Esophagus squamous epithelium (tissue), 5 donors: ENCODE data around the gene REEP6. TPM values are rescaled to one million over a fixed set of nuclear protein-coding genes. Genes with fewer than 3 reads are reported as not detected.

Experiments
- DNase-seq: peaks from one replicate; lab custom pipeline; 2025; lab: John Stamatoyannopoulos, UW
- H3K27ac ChIP-seq, 4 donors: fragments of 200-600 bp; sonication (generic); one replicate each; pipeline ENCODE4 v1.5.1; 2016 to 2019; ENCODE audit warnings: mild to moderate bottlenecking in 1 of 4
- H3K27me3 ChIP-seq, 4 donors: fragments of 200-600 bp; sonication (generic); 1 replicate in 3 of 4; 2 replicates in 1 of 4; pipeline versions ENCODE4 v1.5.1 to v1.6.0; 2017 to 2021; ENCODE audit warnings: antibody characterized with exemption in 1 of 4
- H3K36me3 ChIP-seq, 3 donors: fragments of 200-600 bp; sonication (generic); one replicate each; pipeline ENCODE4 v1.5.1; 2016 to 2019
- H3K4me1 ChIP-seq, 3 donors: fragments of 200-600 bp; sonication (generic); one replicate each; pipeline ENCODE4 v1.5.1; 2017 to 2019
- H3K4me3 ChIP-seq, 4 donors: fragments of 200-600 bp; sonication (generic); 1 replicate in 3 of 4; 2 replicates in 1 of 4; pipeline ENCODE4 v1.5.1; 2016 to 2019; ENCODE audit warnings: mild to moderate bottlenecking in 2 of 4, moderate library complexity in 1 of 4
- H3K9me3 ChIP-seq, 3 donors: fragments of 200-600 bp; sonication (generic); one replicate each; pipeline ENCODE4 v1.5.1; 2016 to 2019
- CTCF ChIP-seq, 6 experiments: fragments of 450-650 bp in 4 of 6; fragments of 200-600 bp in 2 of 6; sonication (generic) in 2 of 6; IDR thresholded peaks; one replicate each; pipeline ENCODE4 v1.5.1; 2016 to 2019; ENCODE audit warnings: antibody characterized with exemption in 6 of 6, mild to moderate bottlenecking in 4 of 6, moderate library complexity in 4 of 6
- POLR2A ChIP-seq, 4 donors: fragments of 450-650 bp; IDR thresholded peaks; one replicate each; pipeline ENCODE4 v1.6.1; 2017; ENCODE audit warnings: antibody characterized with exemption in 4 of 4, mild to moderate bottlenecking in 4 of 4, moderate library complexity in 3 of 4
- WGBS, 2 donors: methylation state at CpG; one replicate each; pipeline ENCODE4 v1.1.5; 2018; 5-methylcytosine and 5-hydroxymethylcytosine counted together
- intact Hi-C: fragments of 100-400 bp; cut with DNase I; formaldehyde crosslinking; loops from one replicate; pipeline ENCODE4 v1.15.0; 2022
- total RNA-seq, 4 donors: library from RNA; depleted of rRNA; stranded (reverse); fragments of >200 nt; gene quantifications; one replicate each; pipeline ENCODE4 v1.1.0, GENCODE V29; 2016
- donor health status: DM: yes; HTN: yes; CAD: no.

Gene REEP6
- total RNA-seq, 4 donors from 2014 or later = 5.7 to 13.8 (median 9.4) TPM

DNA sequence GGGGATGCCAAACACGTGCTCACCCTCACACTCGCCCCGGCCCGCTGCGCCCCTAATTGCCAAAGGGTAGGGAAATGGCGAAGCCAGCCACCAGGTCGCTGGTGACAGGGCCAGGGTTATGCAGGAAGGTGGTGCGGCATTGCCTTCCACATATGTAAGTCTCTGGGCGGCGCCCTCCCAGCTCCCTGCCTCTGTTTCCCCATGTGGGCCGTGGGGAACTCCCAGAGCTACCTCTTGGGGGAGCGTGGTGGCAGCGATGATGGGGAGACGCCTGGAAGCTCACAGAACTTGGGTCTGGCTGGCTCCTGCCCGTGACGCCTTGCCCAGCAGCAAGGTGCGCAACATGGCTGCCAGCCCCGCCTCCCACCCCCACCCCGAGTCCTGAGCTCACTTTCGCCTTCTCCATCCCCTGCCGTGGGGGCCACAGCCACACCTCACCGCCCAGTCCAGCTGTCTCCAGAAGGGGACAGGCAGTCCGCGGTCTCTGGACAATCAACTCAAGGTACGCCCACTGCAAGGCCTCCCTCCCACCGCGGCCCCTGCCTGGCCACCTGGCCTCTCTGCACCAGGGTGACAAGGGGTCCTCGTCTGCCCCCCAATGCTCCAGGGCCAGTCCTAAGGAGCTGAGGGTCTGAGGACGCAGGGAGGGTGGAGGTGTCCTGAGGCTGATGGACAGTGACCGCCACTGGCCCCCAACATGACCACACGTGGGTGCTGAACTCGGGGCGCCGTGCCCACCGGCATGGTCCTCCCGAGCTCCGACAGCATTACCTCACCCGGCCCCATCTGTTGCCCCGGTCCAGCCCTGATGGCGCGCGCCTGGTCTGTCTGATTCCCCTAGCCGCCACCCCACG, 18.5 kb upstream of the REEP6 start:
- H3K4me1 ChIP-seq = peaks cover 41 to 70% (median 45%) of the 10 kb centered on the region in 3 donors
- H3K4me3 ChIP-seq = no peak overlapping the region
- intact Hi-C loops = no loop called here

GRCh38 chr19:1473085-1473851, 17.7 kb upstream of the REEP6 start:
- Histone ChIP-seq H3K9me3 (no peaks in the 10 kb centered on the region), H3K4me3 (no peak overlapping the region), H3K27me3 (peaks cover 9 to 68% (median 32%) of the 10 kb centered on the region in 4 donors), H3K36me3 (peaks cover 0 to 31% (median 0%) of the 10 kb centered on the region in 3 donors), H3K4me1 (peaks cover 41 to 70% (median 44%) of the 10 kb centered on the region in 3 donors), H3K27ac (no peak overlapping the region)
- DNase-seq = no peak
- TF ChIP-seq CTCF (IDR thresholded peaks at IDR 0.05) (no peak), POLR2A (IDR thresholded peaks at IDR 0.05) (no peak)
- intact Hi-C loops = no loop called here
- 57 to 80% methylated on average over 7 to 9 of the region's 20 CpGs for WGBS, 2 donors

More for the DNA sequence above, 18.5 kb upstream of the REEP6 start:
- peaks cover 0 to 31% (median 0%) of the 10 kb centered on the region in 3 donors for H3K36me3 ChIP-seq
- DNase-seq = no peak
- peaks cover 17 to 76% (median 37%) of the 10 kb centered on the region in 4 donors for H3K27me3 ChIP-seq
- no peak overlapping the region for H3K27ac ChIP-seq
- no peaks in the 10 kb centered on the region for H3K9me3 ChIP-seq
- TF ChIP-seq POLR2A (IDR thresholded peaks at IDR 0.05) (no peak), CTCF (IDR thresholded peaks at IDR 0.05) (no peak)
- 60% methylated on average over 7 of the region's 44 CpGs; no CpG with 5 or more reads in 1 of the 2 donors for WGBS, 2 donors

GRCh38 chr19:1474011-1474764, 16.8 kb upstream of the REEP6 start:
- no peak overlapping the region for H3K27ac ChIP-seq
- intact Hi-C loops = no loop called here
- H3K4me1 ChIP-seq = peaks cover 37 to 68% (median 38%) of the 10 kb centered on the region in 3 donors
- 67 to 76% methylated on average over 4 to 18 of the region's 31 CpGs for WGBS, 2 donors
- DNase-seq = no peak
- H3K27me3 ChIP-seq = peaks cover 8 to 59% (median 26%) of the 10 kb centered on the region in 4 donors
- H3K36me3 ChIP-seq = peaks cover 0 to 31% (median 0%) of the 10 kb centered on the region in 3 donors
- no peak for TF ChIP-seq CTCF (IDR thresholded peaks at IDR 0.05)
- TF ChIP-seq POLR2A (IDR thresholded peaks at IDR 0.05) = no peak
- no peaks in the 10 kb centered on the region for H3K9me3 ChIP-seq
- no peak overlapping the region for H3K4me3 ChIP-seq

GRCh38 chr19:1474765-1475351, 16.1 kb upstream of the REEP6 start:
- Histone ChIP-seq H3K9me3 (no peaks in the 10 kb centered on the region), H3K4me1 (peaks cover 31 to 68% (median 34%) of the 10 kb centered on the region in 3 donors), H3K27me3 (peaks cover 5 to 52% (median 25%) of the 10 kb centered on the region in 4 donors), H3K27ac (no peak overlapping the region), H3K36me3 (peaks cover 0 to 31% (median 0%) of the 10 kb centered on the region in 3 donors), H3K4me3 (no peak overlapping the region)
- WGBS, 2 donors = 81% methylated on average over 7 of the region's 26 CpGs; no CpG with 5 or more reads in 1 of the 2 donors
- intact Hi-C loops = no loop called here
- no peak for TF ChIP-seq CTCF (IDR thresholded peaks at IDR 0.05)
- TF ChIP-seq POLR2A (IDR thresholded peaks at IDR 0.05) = no peak
- DNase-seq = no peak
